ENCODE data around the gene ANKRD52.
A peak's percentile ranks its signal among the peaks of the same experiment; 100 is the strongest.

The ANKRD52 gene

GRCh38 chr12:56237552-56237951 is 20.6 kb downstream of the ANKRD52 start:
- no peak for DNase-seq

GRCh38 chr12:56236985-56237384 is 21.2 kb downstream of the ANKRD52 start:
- no peak for DNase-seq

GRCh38 chr12:56236091-56236490 is 22.1 kb downstream of the ANKRD52 start:
- no peak for DNase-seq

GRCh38 chr12:56234746-56235436 is 23.3 kb downstream of the ANKRD52 start:
- DNase-seq: no peak

- DNase-seq: no peak
Observed at GRCh38 chr12:56231184-56231582, 27.0 kb downstream of the ANKRD52 start.

- DNase-seq: no peak
Observed at GRCh38 chr12:56230432-56231183, 27.6 kb downstream of the ANKRD52 start.

- DNase-seq: no peak
Observed at GRCh38 chr12:56229916-56230431, 28.2 kb downstream of the ANKRD52 start, which contains the start of gene SLC39A5. SLC39A5 (plus strand) TSS chr12:56230051; CDS start chr12:56231275, 1,224 bp downstream.

GRCh38 chr12:56229082-56229481 is 29.1 kb downstream of the ANKRD52 start:
- no peak for DNase-seq

GRCh38 chr12:56224954-56225353 is 33.2 kb downstream of the ANKRD52 start:
- no peak for DNase-seq

- DNase-seq: peak; percentile 97
Observed at GRCh38 chr12:56224102-56224701, 34.0 kb downstream of the ANKRD52 start, which contains the start of gene NABP2. NABP2 (plus strand) TSS chr12:56224342; CDS start chr12:56224857, 515 bp downstream.

- DNase-seq: no peak
Observed at GRCh38 chr12:56223571-56224101, 34.5 kb downstream of the ANKRD52 start.

GRCh38 chr12:56222531-56222895 is 35.7 kb downstream of the ANKRD52 start:
- no peak for DNase-seq

- DNase-seq: peak; percentile 93
Observed at GRCh38 chr12:56221757-56222530, 36.2 kb downstream of the ANKRD52 start, which contains the start of gene RNF41. RNF41 (minus strand) TSS chr12:56221922; CDS start chr12:56214047, 7,875 bp downstream.

- DNase-seq: no peak
Observed at GRCh38 chr12:56221232-56221756, 36.9 kb downstream of the ANKRD52 start.

GRCh38 chr12:56220611-56221231 is 37.5 kb downstream of the ANKRD52 start:
- DNase-seq: no peak

- DNase-seq: no peak
Observed at GRCh38 chr12:56219840-56220239, 38.3 kb downstream of the ANKRD52 start.

- no peak for DNase-seq
Observed at GRCh38 chr12:56216461-56216860, 41.7 kb downstream of the ANKRD52 start.

GRCh38 chr12:56213878-56214277 is 44.3 kb downstream of the ANKRD52 start:
- no peak for DNase-seq

- no peak for DNase-seq
Observed at GRCh38 chr12:56212361-56212760, 45.8 kb downstream of the ANKRD52 start.

- DNase-seq: no peak
Observed at GRCh38 chr12:56208006-56208405, 50.2 kb downstream of the ANKRD52 start.

- no peak for DNase-seq
Observed at GRCh38 chr12:56206452-56207166, 51.6 kb downstream of the ANKRD52 start.
